NCI-H524 treated with DMSO at 0.1 percent for 48 hours (cell line): ENCODE data around the gene KRTAP9-1.
"Not testable (repeated sequence)": the region's sequence is repeated elsewhere in the genome, so short reads cannot be mapped to it uniquely, and the experiment has no call there.

Experiments used
- DNase-seq: peaks from one replicate; lab custom pipeline; 2025; lab: John Stamatoyannopoulos, UW

KRTAP9-1 gene

GRCh38 chr17:41189837-41190318 lies at the start of gene KRTAP9-1:
KRTAP9-1 (plus strand) TSS chr17:41189887; CDS start chr17:41189887, 0 bp downstream.
- DNase-seq: not testable (repeated sequence)

- no peak for DNase-seq
Observed at GRCh38 chr17:41140360-41141131, 49.1 kb upstream of the KRTAP9-1 start, which contains the start of gene KRTAP4-6. KRTAP4-6 (minus strand) TSS chr17:41140544; CDS start chr17:41140487, 57 bp downstream.

- no peak for DNase-seq
Observed at GRCh38 chr17:41141361-41141760, 48.3 kb upstream of the KRTAP9-1 start.

GRCh38 chr17:41144846-41145245 lies 44.8 kb upstream of the KRTAP9-1 start:
- no peak for DNase-seq

GRCh38 chr17:41145261-41145660 lies 44.4 kb upstream of the KRTAP9-1 start:
- DNase-seq: no peak

- no peak for DNase-seq
Observed at GRCh38 chr17:41147531-41148204, 42.0 kb upstream of the KRTAP9-1 start.

- not testable (repeated sequence) for DNase-seq
Observed at GRCh38 chr17:41148971-41149651, 40.6 kb upstream of the KRTAP9-1 start.

- DNase-seq: no peak
Observed at GRCh38 chr17:41149652-41149985, 40.1 kb upstream of the KRTAP9-1 start, which contains the start of gene KRTAP4-5. KRTAP4-5 (minus strand) TSS chr17:41149825; CDS start chr17:41149767, 58 bp downstream.

- DNase-seq: no peak
Observed at GRCh38 chr17:41150026-41150425, 39.7 kb upstream of the KRTAP9-1 start.

GRCh38 chr17:41151525-41151924 lies 38.2 kb upstream of the KRTAP9-1 start:
- DNase-seq: no peak

GRCh38 chr17:41153856-41154255 lies 35.8 kb upstream of the KRTAP9-1 start:
- no peak for DNase-seq

GRCh38 chr17:41160190-41160589 lies 29.5 kb upstream of the KRTAP9-1 start:
- DNase-seq: not testable (repeated sequence)

GRCh38 chr17:41160648-41161047 lies 29.0 kb upstream of the KRTAP9-1 start, which contains the start of gene KRTAP4-4:
KRTAP4-4 (minus strand) TSS chr17:41160748; CDS start chr17:41160691, 57 bp downstream.
- DNase-seq: no peak

GRCh38 chr17:41163828-41164227 lies 25.9 kb upstream of the KRTAP9-1 start:
- DNase-seq: no peak

- no peak for DNase-seq
Observed at GRCh38 chr17:41167561-41167960, 22.1 kb upstream of the KRTAP9-1 start.

- no peak for DNase-seq
Observed at GRCh38 chr17:41168121-41168520, 21.6 kb upstream of the KRTAP9-1 start, which contains the start of gene KRTAP4-3. KRTAP4-3 (minus strand) TSS chr17:41168221; CDS start chr17:41168172, 49 bp downstream.

- DNase-seq: no peak
Observed at GRCh38 chr17:41171886-41172285, 17.8 kb upstream of the KRTAP9-1 start.

- DNase-seq: no peak
Observed at GRCh38 chr17:41176744-41177387, 12.8 kb upstream of the KRTAP9-1 start.

- DNase-seq: no peak
Observed at GRCh38 chr17:41177727-41178271, 11.9 kb upstream of the KRTAP9-1 start, which contains the start of gene KRTAP4-2. KRTAP4-2 (minus strand) TSS chr17:41178221; CDS start chr17:41178164, 57 bp downstream.

- no peak for DNase-seq
Observed at GRCh38 chr17:41178341-41178740, 11.3 kb upstream of the KRTAP9-1 start.
